OCI-LY7 (cell line): ENCODE measurements around the gene ITGAE.

Experiments
- EZH2phosphoT487 ChIP-seq: fragments of 200-600 bp; sonication (generic); IDR thresholded peaks from 2 replicates; pipeline ENCODE4 v1.6.1; 2018; ENCODE audit warnings: low read depth, borderline replicate concordance, mild to moderate bottlenecking, mixed run types, antibody characterized with exemption, low read length, moderate library complexity, mixed read lengths
- TF ChIP-seq, protein P1 (sequence below): fragments of 200-600 bp; sonication (generic); conservative IDR thresholded peaks from 2 replicates; pipeline ENCODE4 v1.5.1; 2014; ENCODE audit warnings: mild to moderate bottlenecking, antibody characterized with exemption, low read length, moderate library complexity, mixed read lengths

DNA sequence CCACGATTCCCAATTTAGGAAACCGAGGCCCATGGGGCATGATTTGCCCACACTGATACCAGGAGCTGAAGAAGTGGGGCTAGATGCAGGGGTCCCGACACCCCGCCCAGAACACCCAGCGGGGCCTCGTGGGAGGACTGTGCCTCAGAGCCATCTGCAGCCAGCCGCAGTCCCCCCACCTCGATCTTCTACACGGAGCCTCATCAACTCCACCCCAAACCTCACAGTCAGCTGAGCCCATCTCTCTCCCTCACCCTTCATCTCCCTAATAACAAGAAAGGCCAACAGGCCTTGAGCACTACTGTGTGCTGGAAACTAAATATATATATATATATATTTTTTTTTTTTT is 4.2 kb downstream of the ITGAE start:
- TF ChIP-seq, protein P1, sequence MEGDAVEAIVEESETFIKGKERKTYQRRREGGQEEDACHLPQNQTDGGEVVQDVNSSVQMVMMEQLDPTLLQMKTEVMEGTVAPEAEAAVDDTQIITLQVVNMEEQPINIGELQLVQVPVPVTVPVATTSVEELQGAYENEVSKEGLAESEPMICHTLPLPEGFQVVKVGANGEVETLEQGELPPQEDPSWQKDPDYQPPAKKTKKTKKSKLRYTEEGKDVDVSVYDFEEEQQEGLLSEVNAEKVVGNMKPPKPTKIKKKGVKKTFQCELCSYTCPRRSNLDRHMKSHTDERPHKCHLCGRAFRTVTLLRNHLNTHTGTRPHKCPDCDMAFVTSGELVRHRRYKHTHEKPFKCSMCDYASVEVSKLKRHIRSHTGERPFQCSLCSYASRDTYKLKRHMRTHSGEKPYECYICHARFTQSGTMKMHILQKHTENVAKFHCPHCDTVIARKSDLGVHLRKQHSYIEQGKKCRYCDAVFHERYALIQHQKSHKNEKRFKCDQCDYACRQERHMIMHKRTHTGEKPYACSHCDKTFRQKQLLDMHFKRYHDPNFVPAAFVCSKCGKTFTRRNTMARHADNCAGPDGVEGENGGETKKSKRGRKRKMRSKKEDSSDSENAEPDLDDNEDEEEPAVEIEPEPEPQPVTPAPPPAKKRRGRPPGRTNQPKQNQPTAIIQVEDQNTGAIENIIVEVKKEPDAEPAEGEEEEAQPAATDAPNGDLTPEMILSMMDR, result no peak
- no peak for TF ChIP-seq EZH2phosphoT487
